ENCODE data around the gene PTPRC. TPM values are rescaled to one million over a fixed set of nuclear protein-coding genes. Genes with fewer than 3 reads are reported as not detected.
"Not testable (repeated sequence)": the region's sequence is repeated elsewhere in the genome, so short reads cannot be mapped to it uniquely, and the experiment has no call there.

Gene PTPRC
- 4.6 TPM for polyA plus RNA-seq (ENCODE audit: insufficient read length)
- long read RNA-seq, donor 1 = 0 reads
- long read RNA-seq, donor 2 = 0 reads
- long read RNA-seq, donor 3 = 0 reads
- long read RNA-seq, donor 4 = 0 reads
- long read RNA-seq, donor 5 = 0 reads
- long read RNA-seq, donor 6 = 0 reads
- long read RNA-seq, donor 7 = 0 reads
- long read RNA-seq, donor 8 = 0 reads

GRCh38 chr1:198638894-198639635 lies at the start of gene PTPRC:
TSS of gene PTPRC (plus strand) at chr1:198639040. CDS start at chr1:198639269, 229 bp downstream.
- no peak for DNase-seq

- DNase-seq = no peak
These were observed 48.4 kb upstream of the PTPRC start for GRCh38 chr1:198590454-198590853.

GRCh38 chr1:198595765-198596164 lies 43.1 kb upstream of the PTPRC start:
- DNase-seq = no peak

GRCh38 chr1:198597690-198598430 lies 41.0 kb upstream of the PTPRC start:
- DNase-seq = no peak

GRCh38 chr1:198598796-198599321 lies 40.0 kb upstream of the PTPRC start:
- peak; percentile 7 for DNase-seq

- DNase-seq = no peak
These were observed 39.1 kb upstream of the PTPRC start for GRCh38 chr1:198599749-198600148.

- DNase-seq = no peak
These were observed 37.9 kb upstream of the PTPRC start for GRCh38 chr1:198600906-198601305.

GRCh38 chr1:198601310-198601709 lies 37.5 kb upstream of the PTPRC start:
- not testable (repeated sequence) for DNase-seq

- no peak for DNase-seq
These were observed 36.6 kb upstream of the PTPRC start for GRCh38 chr1:198601936-198602889.

- DNase-seq = no peak
These were observed 33.9 kb upstream of the PTPRC start for GRCh38 chr1:198604975-198605374.

GRCh38 chr1:198605406-198605805 lies 33.4 kb upstream of the PTPRC start:
- DNase-seq = no peak

GRCh38 chr1:198606020-198606438 lies 32.8 kb upstream of the PTPRC start:
- no peak for DNase-seq

GRCh38 chr1:198607714-198608113 lies 31.1 kb upstream of the PTPRC start:
- no peak for DNase-seq

- no peak for DNase-seq
These were observed 28.5 kb upstream of the PTPRC start for GRCh38 chr1:198610362-198610761.

- no peak for DNase-seq
These were observed 27.6 kb upstream of the PTPRC start for GRCh38 chr1:198611219-198611618.

- DNase-seq = no peak
These were observed 26.2 kb upstream of the PTPRC start for GRCh38 chr1:198612471-198613260.

- DNase-seq = no peak
These were observed 21.4 kb upstream of the PTPRC start for GRCh38 chr1:198617406-198617805.

GRCh38 chr1:198619375-198620140 lies 19.3 kb upstream of the PTPRC start:
- DNase-seq = no peak

GRCh38 chr1:198620218-198620617 lies 18.6 kb upstream of the PTPRC start:
- no peak for DNase-seq
